T-cell (primary cell): ENCODE measurements around the gene GSAP. TPM values are rescaled to one million over a fixed set of nuclear protein-coding genes. Genes with fewer than 3 reads are reported as not detected.
A peak's percentile ranks its signal among the peaks of the same experiment; 100 is the strongest.

Source experiments
- ATAC-seq, 4 experiments: fragments of 200-7000 bp in 3 of 4; fragments of 150-1000 bp in 1 of 4; cut with Tn5 transposase; replicated peaks in 1 of 4; 1 replicate in 3 of 4; 2 replicates in 1 of 4; pipeline ENCODE4 v1.10.0; 2021; ENCODE audit warnings: moderate library complexity in 3 of 4, mild to moderate bottlenecking in 2 of 4, moderate number of reproducible peaks in 1 of 4
- CTCF ChIA-PET, 2 donors: fragments of 300-600 bp; sonication (Branson Sonifier 250); formaldehyde crosslinking; loops; one replicate each; lab custom pipeline; 2022; ENCODE audit warnings: antibody characterized with exemption in 2 of 2; lab: Charles Lee
- POLR2A ChIA-PET, 2 donors: fragments of 300-600 bp; sonication (Branson Sonifier 250); formaldehyde crosslinking; loops; one replicate each; lab custom pipeline; 2022; ENCODE audit warnings: antibody characterized with exemption in 2 of 2; lab: Charles Lee
- DNase-seq, 35 experiments: peaks; one replicate each; pipeline versions ENCODE4 v3.0.0 to v3.0.0-alpha.2; 2013 to 2023
- H3K27ac ChIP-seq: one replicate; pipeline ENCODE4 v1.5.1; 2013; ENCODE audit warnings: low read length
- H3K27me3 ChIP-seq, 2 experiments: replicated peaks in 1 of 2; 1 replicate in 1 of 2; 2 replicates in 1 of 2; pipeline versions ENCODE4 v1.6.1 to v1.7.0; 2013; ENCODE audit warnings: low read length in 1 of 2, mixed read lengths in 1 of 2; ENCODE audit not compliant: control insufficient read depth in 2 of 2, insufficient read depth in 2 of 2; ENCODE audit errors: extremely low read depth in 1 of 2
- H3K36me3 ChIP-seq, 2 donors: 1 replicate in 1 of 2; 2 replicates in 1 of 2; pipeline versions ENCODE4 v1.6.1 to v1.7.0; 2013; ENCODE audit warnings: low read length in 1 of 2; ENCODE audit not compliant: control insufficient read depth in 2 of 2, insufficient read depth in 1 of 2; ENCODE audit errors: extremely low read depth in 1 of 2
- H3K4me1 ChIP-seq, 2 experiments: 1 replicate in 1 of 2; 2 replicates in 1 of 2; pipeline versions ENCODE4 v1.6.1 to v1.7.0; 2013; ENCODE audit warnings: low read length in 2 of 2, mixed read lengths in 1 of 2; ENCODE audit not compliant: insufficient read depth in 2 of 2, control insufficient read depth in 1 of 2; ENCODE audit errors: extremely low read depth in 1 of 2
- H3K4me3 ChIP-seq, 2 donors: 1 replicate in 1 of 2; 2 replicates in 1 of 2; pipeline versions ENCODE4 v1.5.1 to v1.7.0; 2013; ENCODE audit warnings: mild to moderate bottlenecking in 2 of 2, low read length in 1 of 2, moderate library complexity in 1 of 2; ENCODE audit not compliant: control insufficient read depth in 1 of 2; ENCODE audit errors: extremely low read depth in 1 of 2
- H3K9me3 ChIP-seq: 2 replicates; pipeline ENCODE4 v1.7.0; 2013
- H3K27ac Mint-ChIP-seq, 2 donors: one replicate each; pipeline ENCODE4 v1.8.0; 2020 to 2021; ENCODE audit warnings: mild to moderate bottlenecking in 2 of 2, mixed read lengths in 2 of 2
- H3K27me3 Mint-ChIP-seq, 2 donors: one replicate each; pipeline ENCODE4 v1.8.0; 2021 to 2022; ENCODE audit warnings: mixed read lengths in 2 of 2
- H3K36me3 Mint-ChIP-seq: one replicate; pipeline ENCODE4 v1.8.0; 2021; ENCODE audit warnings: mixed read lengths
- H3K4me1 Mint-ChIP-seq, 3 donors: one replicate each; pipeline ENCODE4 v1.8.0; 2020 to 2022; ENCODE audit warnings: mixed read lengths in 3 of 3, mild to moderate bottlenecking in 1 of 3
- H3K4me3 Mint-ChIP-seq, 3 donors: one replicate each; pipeline ENCODE4 v1.8.0; 2020 to 2022; ENCODE audit warnings: mild to moderate bottlenecking in 3 of 3, mixed read lengths in 3 of 3, moderate library complexity in 3 of 3
- H3K9me3 Mint-ChIP-seq, 3 donors: one replicate each; pipeline ENCODE4 v1.8.0; 2020 to 2022; ENCODE audit warnings: mixed read lengths in 3 of 3
- WGBS: methylation state at CpG from one replicate; pipeline ENCODE4 v1.1.5; 2013; ENCODE audit warnings: missing lambda C conversion rate; ENCODE audit not compliant: insufficient coverage; 5-methylcytosine and 5-hydroxymethylcytosine counted together
- total RNA-seq, 35 experiments: library from RNA in 6 of 35; stranded (reverse) in 6 of 35; fragments of 120-200 nt in 1 of 35; gene quantifications; one replicate each; pipeline versions ENCODE4 v1.2.1 to v1.2.4 and lab custom pipeline; 2013 to 2026

The GSAP gene
- total RNA-seq, 5 donors from 2014 or later (not counting 1 experiment from before 2014, with no cell fraction given) = 17.7 to 40.0 (median 25.7) TPM

- WGBS = 81% methylated on average over 12 of the region's 17 CpGs
- no peak for DNase-seq
- H3K27me3 ChIP-seq = no peaks in the 10 kb centered on the region
- H3K27ac Mint-ChIP-seq = no peak overlapping the region
- no peaks in the 10 kb centered on the region for H3K4me1 ChIP-seq
- ChIA-PET POLR2A (no interaction called here), CTCF (interaction anchor here (0.5 to 0.6 kb wide), 2 partner anchors 601 to 1017 kb away, joined by 3 to 4 read pairs; no protein-coding TSS in a partner anchor)
- H3K36me3 ChIP-seq = peaks cover 0 to 14% of the 10 kb centered on the region in 2 donors
- H3K27me3 Mint-ChIP-seq = no peaks in the 10 kb centered on the region
- no peak overlapping the region for H3K4me3 ChIP-seq
- peaks cover 91% of the 10 kb centered on the region for H3K36me3 Mint-ChIP-seq
- ATAC-seq = no peak
- H3K4me3 Mint-ChIP-seq = no peak overlapping the region
- H3K9me3 ChIP-seq = no peaks in the 10 kb centered on the region
- H3K4me1 Mint-ChIP-seq = peaks cover 0 to 3% (median 0%) of the 10 kb centered on the region in 3 donors
- H3K27ac ChIP-seq = no peak overlapping the region
- peaks cover 16 to 38% (median 22%) of the 10 kb centered on the region in 3 donors for H3K9me3 Mint-ChIP-seq
Measured at GRCh38 chr7:77306231-77307067, 109.7 kb downstream of the GSAP start.

GRCh38 chr7:77295549-77295948 is 120.6 kb downstream of the GSAP start:
- H3K4me1 ChIP-seq = no peaks in the 10 kb centered on the region
- WGBS = no CpG with 5 or more reads among the region's 2 CpGs
- no peaks in the 10 kb centered on the region for H3K36me3 ChIP-seq
- POLR2A ChIA-PET = no interaction called here
- ATAC-seq = no peak
- peaks cover 56% of the 10 kb centered on the region for H3K36me3 Mint-ChIP-seq
- H3K27ac Mint-ChIP-seq = no peak overlapping the region
- no peaks in the 10 kb centered on the region for H3K9me3 ChIP-seq
- H3K4me1 Mint-ChIP-seq = no peaks in the 10 kb centered on the region
- H3K4me3 ChIP-seq = no peak overlapping the region
- H3K4me3 Mint-ChIP-seq = no peak overlapping the region
- DNase-seq = no peak
- no peaks in the 10 kb centered on the region for H3K27me3 Mint-ChIP-seq
- H3K9me3 Mint-ChIP-seq = peaks cover 8 to 31% (median 9%) of the 10 kb centered on the region in 3 donors
- H3K27me3 ChIP-seq = no peaks in the 10 kb centered on the region
- no peak overlapping the region for H3K27ac ChIP-seq
- CTCF ChIA-PET = no interaction called here

GRCh38 chr7:77293046-77293445 is 123.1 kb downstream of the GSAP start:
- whole genome bisulfite sequencing = no CpG with 5 or more reads among the region's 4 CpGs
- CTCF ChIA-PET = no interaction called here
- DNase-seq (peak in 1 of 35 experiments; percentile 19), ATAC-seq (no peak)
- Histone ChIP-seq H3K4me1 (no peaks in the 10 kb centered on the region), H3K4me3 (no peak overlapping the region), H3K9me3 (no peaks in the 10 kb centered on the region), H3K27me3 (no peaks in the 10 kb centered on the region), H3K27ac (no peak overlapping the region), H3K36me3 (peaks cover 0 to under 1% of the 10 kb centered on the region in 2 donors)
- H3K4me1 Mint-ChIP-seq = no peaks in the 10 kb centered on the region
- POLR2A ChIA-PET = no interaction called here
- peaks cover 67% of the 10 kb centered on the region for H3K36me3 Mint-ChIP-seq
- H3K4me3 Mint-ChIP-seq = no peak overlapping the region
- H3K27me3 Mint-ChIP-seq = no peaks in the 10 kb centered on the region
- no peak overlapping the region for H3K27ac Mint-ChIP-seq
- H3K9me3 Mint-ChIP-seq = peaks cover 7 to 26% (median 9%) of the 10 kb centered on the region in 3 donors

GRCh38 chr7:77290425-77290824 is 125.7 kb downstream of the GSAP start:
- no peak for ATAC-seq
- no peak overlapping the region for H3K27ac ChIP-seq
- peaks cover 2% of the 10 kb centered on the region in 2 donors for H3K36me3 ChIP-seq
- peaks cover 0 to 11% (median 1%) of the 10 kb centered on the region in 3 donors for H3K9me3 Mint-ChIP-seq
- no peaks in the 10 kb centered on the region for H3K27me3 ChIP-seq
- no peaks in the 10 kb centered on the region for H3K27me3 Mint-ChIP-seq
- no peak for DNase-seq
- no peaks in the 10 kb centered on the region for H3K4me1 Mint-ChIP-seq
- H3K4me1 ChIP-seq = no peaks in the 10 kb centered on the region
- H3K27ac Mint-ChIP-seq = peak overlapping the region in 1 of 2 donors; percentile 22
- CTCF ChIA-PET = no interaction called here
- H3K4me3 ChIP-seq = no peak overlapping the region
- H3K36me3 Mint-ChIP-seq = peaks cover 72% of the 10 kb centered on the region
- no peaks in the 10 kb centered on the region for H3K9me3 ChIP-seq
- H3K4me3 Mint-ChIP-seq = no peak overlapping the region
- POLR2A ChIA-PET = no interaction called here

- H3K9me3 Mint-ChIP-seq = peaks cover 0 to 11% (median 1%) of the 10 kb centered on the region in 3 donors
- no peak overlapping the region for H3K27ac Mint-ChIP-seq
- H3K4me3 ChIP-seq = no peak overlapping the region
- no peaks in the 10 kb centered on the region for H3K27me3 Mint-ChIP-seq
- POLR2A ChIA-PET = no interaction called here
- no peak overlapping the region for H3K27ac ChIP-seq
- CTCF ChIA-PET = no interaction called here
- H3K4me3 Mint-ChIP-seq = no peak overlapping the region
- no CpG with 5 or more reads among the region's 3 CpGs for WGBS
- no peaks in the 10 kb centered on the region for H3K4me1 Mint-ChIP-seq
- no peak for DNase-seq
- H3K4me1 ChIP-seq = no peaks in the 10 kb centered on the region
- peaks cover 2% of the 10 kb centered on the region in 2 donors for H3K36me3 ChIP-seq
- peaks cover 75% of the 10 kb centered on the region for H3K36me3 Mint-ChIP-seq
- H3K27me3 ChIP-seq = no peaks in the 10 kb centered on the region
- ATAC-seq = no peak
- no peaks in the 10 kb centered on the region for H3K9me3 ChIP-seq
Measured at GRCh38 chr7:77289387-77289786, 126.8 kb downstream of the GSAP start.

- Histone ChIP-seq H3K36me3 (peaks cover 2% of the 10 kb centered on the region in 2 donors), H3K4me1 (no peaks in the 10 kb centered on the region), H3K9me3 (no peaks in the 10 kb centered on the region), H3K27me3 (no peaks in the 10 kb centered on the region), H3K27ac (no peak overlapping the region), H3K4me3 (no peak overlapping the region)
- no peaks in the 10 kb centered on the region for H3K4me1 Mint-ChIP-seq
- H3K4me3 Mint-ChIP-seq = no peak overlapping the region
- H3K36me3 Mint-ChIP-seq = peaks cover 73% of the 10 kb centered on the region
- H3K27ac Mint-ChIP-seq = no peak overlapping the region
- WGBS = 97% methylated on average over 5 of the region's 7 CpGs
- ATAC-seq (no peak), DNase-seq (no peak)
- H3K27me3 Mint-ChIP-seq = no peaks in the 10 kb centered on the region
- H3K9me3 Mint-ChIP-seq = peaks cover 0 to 11% (median 1%) of the 10 kb centered on the region in 3 donors
- POLR2A ChIA-PET = no interaction called here
- CTCF ChIA-PET = no interaction called here
Measured at GRCh38 chr7:77288676-77289320, 127.4 kb downstream of the GSAP start.
